ENCODE measurements around the gene PDE8B.

The PDE8B gene

DNA sequence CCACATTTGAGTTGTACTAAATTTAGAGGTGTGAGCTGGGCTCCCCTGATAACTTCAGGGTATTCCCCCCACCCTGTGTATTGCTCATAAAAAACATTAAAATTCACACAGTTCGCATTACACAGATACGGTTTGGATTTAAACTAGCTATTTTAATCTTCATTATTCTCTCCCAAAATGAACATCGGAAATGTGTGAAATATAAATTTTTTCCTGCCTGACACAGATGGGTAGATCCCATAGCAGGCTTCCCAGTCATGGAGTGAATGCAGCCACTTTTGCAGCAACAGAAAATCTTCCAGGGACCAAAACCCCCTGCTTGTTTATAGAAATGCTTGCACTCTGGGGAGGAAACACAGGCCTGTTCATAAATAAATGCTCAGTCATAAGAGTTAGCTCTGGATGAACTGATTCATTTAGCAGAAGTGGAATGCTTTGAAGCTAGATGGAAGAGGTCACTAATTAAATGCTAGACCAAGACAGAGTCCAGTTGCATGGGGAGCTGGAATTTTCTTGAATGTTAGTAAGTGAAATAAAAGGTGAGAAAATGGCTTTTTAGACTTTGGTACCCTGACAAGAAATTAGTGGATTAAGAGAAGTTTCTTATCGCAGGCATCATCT, 115.6 kb downstream of the PDE8B start:
- no peak for DNase-seq

DNA sequence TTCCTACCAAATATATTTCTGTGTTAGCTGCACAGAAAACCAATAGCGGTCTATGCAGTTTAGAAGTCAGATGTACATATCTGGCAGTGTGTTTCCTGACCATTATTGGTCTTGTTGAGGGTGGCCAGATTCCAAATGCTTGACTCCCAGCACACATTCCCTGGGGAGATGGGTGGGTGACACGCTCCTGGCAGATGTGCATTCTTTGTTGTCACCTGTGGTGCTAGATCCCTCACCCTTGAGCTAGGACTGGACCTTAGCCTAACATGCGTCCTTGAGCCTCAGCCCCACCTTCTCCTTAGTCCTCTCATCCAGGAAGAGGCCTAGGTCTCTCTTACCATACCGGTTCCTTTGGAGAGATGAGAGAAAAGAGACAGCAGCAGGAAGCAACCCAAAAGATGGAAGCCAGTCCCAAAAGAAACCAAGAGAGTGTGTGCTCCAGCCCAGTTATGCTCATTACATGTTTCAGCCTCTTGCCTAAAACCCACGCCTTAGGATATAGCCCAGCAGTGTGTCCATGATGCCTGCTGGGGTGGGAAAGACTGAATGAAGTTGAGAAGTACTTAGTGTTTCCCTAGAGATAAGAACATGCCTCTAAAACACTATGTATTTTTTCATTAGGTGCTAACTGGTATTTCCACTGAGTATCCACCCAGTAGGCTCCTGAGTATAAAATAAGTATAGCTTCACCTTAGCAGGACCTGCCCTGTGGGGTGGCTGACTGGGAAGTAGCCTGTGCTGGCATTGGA, 116.7 kb downstream of the PDE8B start:
- DNase-seq: no peak

DNA sequence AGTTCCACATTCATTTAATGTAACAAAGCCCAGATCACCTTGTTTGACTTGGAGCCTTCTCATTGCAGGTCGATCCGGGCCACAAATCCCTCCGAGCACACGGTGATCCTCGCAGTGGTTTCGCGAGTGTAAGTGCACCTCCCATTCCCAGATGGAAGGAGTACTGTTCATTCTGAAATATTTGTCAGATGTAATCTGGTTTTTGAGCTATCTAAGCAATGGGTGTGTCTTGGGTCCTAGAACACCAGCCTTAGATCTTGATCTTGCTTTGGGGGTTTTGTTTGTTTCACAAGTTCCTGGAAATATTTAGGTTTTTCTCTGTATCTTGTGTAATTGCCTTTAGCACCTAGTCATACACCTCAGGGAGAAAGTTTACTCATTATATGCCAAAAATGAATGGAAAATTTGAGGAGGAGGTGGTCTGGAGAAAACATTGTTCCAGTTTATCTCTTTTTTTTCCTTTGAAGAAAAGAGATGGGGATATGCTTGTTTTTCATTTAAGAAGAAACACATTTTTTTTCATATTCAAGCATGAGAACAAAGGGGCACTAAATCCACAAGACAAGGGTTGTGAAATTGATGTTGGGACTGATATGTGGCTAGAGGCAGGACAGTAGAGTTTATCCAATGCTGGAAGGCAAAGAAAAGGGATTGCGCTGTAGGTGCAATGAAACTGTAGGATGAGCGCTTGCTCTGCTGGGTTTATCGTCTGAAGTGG, 118.6 kb downstream of the PDE8B start:
- no peak for DNase-seq

DNA sequence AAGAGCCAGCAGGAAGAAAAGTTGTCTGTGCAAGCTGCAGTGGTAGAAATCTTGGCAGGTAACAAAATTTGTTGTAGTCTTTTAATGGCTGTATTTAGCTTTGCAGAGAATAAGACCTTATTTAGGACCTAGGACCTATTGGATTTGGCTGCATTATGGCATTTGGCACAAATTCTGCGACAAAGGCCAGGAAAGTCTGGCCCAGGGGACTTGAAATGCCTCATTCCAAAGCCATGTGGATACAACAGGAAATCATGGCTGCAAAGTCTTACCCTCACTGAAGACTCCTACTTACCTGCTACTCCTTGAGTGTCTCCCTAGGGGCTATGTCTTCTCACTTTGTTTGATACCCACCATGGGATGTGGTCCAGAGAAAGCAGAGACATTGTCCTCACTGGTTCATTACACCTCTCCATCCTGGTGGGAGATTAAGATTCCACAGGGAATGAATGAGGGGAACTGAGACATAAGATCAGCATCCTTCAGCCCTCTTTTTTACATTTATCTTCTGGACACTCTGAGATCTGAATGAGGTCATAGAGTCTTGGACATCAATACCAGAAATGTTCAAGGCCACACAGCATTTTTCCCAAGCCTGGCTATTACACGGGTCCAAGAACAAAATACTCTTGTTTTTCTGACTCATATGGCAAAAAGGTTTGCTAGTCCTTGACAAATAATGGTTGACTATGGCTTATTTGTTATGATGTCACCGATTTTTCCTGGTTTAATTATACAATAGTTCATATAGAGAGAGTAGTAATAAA, 119.4 kb downstream of the PDE8B start:
- DNase-seq: no peak

DNA sequence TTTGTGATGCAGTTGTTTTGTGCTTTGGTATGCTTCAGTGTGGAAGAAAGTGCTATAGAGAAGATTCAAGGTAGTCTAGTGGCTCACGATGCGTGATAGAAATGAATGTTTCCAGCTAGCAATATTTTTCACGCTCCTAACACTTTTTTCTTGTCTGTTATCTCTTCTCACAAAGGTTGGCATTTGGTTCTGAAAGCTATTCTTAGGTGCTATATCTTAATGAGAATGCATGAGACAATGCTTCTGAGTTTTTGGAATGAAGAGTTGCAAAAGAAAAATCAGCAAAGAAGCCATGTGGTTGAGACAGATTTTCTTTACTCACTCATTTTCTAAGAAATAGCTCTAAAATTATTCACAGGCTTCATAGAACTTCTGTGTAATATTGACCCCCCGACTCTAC, 122.6 kb downstream of the PDE8B start:
- no peak for DNase-seq

DNA sequence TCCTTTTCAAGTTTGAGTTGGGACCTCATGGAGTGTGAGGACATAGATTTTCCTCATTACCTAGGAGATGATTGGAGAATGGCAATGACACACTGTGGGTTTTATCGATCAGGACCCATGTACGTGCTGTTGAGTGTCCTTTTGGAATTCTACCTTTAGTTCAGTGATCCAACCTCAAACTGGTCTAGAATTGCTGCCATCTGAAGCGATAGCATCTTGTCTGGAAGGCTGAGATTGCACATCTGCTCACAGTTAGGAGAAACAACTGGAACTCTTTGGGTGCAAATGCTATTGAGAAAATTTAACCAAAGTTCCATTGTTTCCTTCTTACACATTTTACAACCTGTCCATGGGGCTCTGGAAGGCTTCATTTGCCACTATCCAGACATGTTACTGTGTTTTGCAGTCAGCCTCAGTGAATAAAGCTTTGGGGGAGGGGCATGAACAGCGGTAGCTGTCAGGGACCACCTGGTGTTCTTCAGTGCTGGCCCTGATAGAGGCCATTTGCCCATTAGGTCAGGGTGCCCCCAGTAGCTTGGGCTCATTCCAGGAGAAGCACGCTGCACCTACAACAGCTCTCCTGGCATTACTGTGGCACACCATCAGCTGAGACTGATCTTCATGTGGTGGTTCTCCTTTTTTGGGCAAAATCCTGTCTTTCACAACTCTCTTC, 123.1 kb downstream of the PDE8B start:
- DNase-seq: no peak

DNA sequence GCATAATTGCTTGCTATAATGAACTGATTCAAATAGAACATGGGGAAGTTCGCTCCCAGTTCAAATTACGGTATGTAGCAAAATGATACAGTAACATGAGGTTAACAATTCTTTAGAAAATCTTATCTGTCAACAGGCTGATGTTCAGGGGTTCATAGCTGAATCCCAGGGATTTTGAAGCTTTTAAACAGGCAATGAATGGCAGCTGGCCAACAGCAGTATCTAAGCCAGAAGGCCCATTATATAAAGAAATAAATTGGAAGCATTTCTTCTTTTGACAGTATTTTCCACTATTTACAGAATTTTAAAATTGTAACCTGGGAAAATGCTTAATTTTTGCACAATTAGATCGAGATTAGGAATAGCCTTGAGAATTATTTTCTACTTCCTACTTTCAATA, 126.8 kb downstream of the PDE8B start:
- no peak for DNase-seq

DNA sequence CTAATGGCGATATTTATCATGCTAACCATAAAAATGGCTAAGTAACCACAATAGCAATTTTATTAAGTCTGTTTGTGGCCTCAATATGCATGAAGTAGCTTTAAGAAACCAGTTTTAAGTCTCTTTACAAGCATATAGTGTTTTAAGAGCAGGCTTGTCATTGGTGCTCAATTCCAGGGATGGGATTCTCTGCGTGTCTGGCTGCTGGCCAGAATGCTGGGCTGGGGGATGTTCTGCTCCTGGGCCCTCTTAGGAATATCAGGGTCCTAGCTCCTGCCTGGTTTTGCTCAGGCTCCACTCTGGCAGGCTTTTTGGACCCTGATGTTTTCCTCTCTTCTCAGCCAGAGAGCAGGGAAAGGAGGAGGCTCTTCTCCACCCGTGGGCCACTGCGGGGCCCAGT, 127.2 kb downstream of the PDE8B start:
- no peak for DNase-seq

DNA sequence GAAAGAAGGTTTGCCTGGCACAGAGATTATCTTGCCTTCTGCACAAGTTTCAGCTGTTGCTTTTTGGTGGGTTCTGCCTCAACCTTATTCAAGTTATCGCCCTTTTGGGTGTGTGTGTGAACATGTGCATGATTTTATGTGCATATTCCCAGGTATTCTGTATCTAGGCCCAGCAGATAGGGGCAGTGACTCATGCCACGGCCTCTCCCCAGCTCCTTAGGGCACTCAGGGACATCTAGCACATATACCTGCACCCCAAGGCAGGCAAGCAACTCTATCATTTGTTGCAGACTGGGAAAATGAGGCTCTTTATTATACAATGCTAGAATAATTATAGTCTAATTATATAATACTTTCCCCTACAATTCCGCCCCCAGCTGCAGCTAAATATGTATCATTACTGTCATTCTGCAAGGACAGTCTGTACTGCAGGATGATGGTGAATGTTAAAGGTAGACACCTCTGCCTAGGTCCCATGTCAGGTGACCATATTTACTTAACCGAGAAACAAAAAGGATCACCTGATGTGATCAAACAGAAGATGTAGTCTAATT, 128.9 kb downstream of the PDE8B start:
- no peak for DNase-seq

DNA sequence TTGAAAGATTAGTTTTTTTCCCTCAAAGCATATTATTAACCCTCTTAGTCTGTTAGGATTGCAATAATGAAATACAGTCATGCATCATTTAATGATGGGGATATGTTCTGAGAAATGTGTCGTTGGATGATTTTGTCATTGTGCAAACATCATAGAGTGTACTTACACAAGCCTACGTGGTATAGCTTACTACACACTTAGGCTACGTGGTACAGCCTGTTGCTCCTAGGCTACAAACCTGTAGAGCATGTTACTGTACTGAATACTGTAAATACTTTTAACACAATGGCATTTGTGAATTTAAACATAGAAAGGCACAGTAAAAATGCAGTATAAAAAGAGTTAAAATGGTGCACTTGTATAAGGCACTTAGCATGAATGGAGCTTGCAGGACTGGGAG, 132.7 kb downstream of the PDE8B start:
- no peak for DNase-seq

DNA sequence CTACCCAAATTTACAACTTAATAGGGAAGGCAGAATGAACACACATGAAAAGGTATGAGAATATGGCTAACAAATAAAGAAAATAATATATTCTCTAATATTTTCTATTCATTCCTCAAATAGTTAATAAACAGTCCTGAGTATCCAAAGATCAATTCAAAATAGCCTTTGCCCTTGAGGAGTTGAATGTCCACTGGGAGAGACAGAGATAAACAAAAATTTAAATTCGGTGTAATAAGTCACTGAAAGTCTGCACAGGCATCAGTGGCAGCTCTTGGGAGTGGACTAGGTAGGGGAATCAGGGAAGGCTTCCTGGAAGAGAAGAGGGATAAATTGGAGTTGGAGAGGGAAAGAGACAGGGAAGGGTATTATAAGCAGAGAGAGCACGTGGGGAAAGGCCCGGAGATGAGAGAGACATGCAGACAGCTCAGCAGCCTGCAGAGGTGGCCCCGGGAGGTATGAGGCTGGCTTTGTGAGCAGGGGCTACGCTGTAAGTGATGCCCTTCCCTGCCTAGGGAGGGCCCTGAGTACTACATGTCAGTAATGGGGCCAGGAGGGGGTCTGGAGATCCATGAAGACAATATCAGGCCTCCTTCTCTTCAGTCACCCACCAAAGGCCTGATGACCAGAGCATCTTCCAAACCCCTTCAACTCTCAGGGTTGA, 137.1 kb downstream of the PDE8B start:
- DNase-seq: no peak

DNA sequence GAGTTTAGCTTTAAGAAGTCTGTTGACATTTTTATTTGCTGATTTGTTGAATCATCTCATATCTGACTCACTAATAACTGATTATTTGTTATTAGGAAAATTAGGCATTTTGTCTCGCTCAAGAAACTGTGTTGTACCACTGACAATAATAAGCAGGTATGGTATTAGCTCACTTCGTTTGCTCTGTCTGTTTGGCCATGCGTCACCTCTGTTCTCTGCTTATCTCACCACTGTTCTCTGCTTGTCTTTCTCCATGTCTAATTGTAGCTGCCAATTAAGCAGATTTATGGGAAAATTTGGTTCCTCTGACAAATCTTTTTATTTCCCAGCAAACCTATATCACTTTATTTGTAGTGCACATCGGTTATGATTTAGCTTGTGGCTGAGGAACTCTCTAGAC, 142.8 kb downstream of the PDE8B start:
- DNase-seq: no peak

DNA sequence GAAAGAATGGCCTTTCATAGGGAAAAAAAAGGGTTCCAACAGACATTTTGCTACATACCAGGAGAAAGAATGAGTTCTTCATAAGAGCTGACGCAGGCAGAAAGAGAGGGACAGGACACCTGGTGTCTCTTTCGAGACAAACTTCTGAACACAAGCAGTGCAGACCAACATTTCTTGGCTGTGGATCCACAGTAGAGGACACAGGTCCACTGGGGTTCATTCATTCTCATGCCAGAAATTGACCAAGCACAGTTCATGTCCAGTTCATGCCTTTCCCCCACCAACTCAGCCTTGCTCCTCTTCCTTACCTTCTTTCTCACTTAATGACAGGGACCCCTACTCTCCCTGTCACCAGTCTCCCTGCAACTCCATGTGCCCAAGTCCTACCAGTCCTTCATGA, 144.0 kb downstream of the PDE8B start:
- DNase-seq: no peak

DNA sequence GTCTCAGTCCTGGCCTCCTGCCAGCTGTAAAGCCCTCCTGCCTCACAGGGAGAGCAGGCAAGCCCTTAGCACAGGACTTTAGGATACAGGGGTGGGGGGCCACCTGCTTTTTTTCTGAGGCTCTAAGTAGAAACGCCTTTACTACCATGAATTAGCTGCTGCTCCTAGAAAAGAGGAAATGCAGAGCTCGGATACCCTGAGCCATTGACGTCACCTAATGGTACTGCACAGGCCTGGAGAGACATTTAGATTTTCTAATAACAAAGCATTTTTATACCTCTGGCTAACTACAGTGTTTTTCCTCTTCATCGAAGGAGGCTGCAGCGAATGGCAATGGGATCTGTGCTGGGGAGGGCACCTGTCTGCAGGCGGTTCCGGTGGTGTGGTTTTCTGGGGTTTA, 144.6 kb downstream of the PDE8B start:
- no peak for DNase-seq

DNA sequence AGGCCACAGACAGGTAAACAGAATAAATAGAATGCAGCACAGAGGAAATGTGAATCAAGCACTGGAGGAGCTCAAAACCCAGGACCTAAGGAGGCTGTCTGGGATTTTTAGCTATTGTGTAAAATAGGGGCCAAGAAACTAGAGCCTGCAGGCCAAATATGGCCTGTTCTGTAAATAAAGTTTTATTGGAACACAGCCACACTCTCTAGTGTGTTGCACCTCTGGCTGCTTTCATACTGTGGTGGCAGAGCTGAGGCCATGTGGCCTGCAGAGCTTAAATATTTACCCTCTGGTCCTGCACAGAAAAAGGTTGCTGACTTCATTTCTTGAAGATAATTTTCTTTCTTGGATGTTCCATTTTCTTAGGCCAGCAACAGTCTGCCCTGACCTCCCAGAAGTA, 145.3 kb downstream of the PDE8B start:
- no peak for DNase-seq

DNA sequence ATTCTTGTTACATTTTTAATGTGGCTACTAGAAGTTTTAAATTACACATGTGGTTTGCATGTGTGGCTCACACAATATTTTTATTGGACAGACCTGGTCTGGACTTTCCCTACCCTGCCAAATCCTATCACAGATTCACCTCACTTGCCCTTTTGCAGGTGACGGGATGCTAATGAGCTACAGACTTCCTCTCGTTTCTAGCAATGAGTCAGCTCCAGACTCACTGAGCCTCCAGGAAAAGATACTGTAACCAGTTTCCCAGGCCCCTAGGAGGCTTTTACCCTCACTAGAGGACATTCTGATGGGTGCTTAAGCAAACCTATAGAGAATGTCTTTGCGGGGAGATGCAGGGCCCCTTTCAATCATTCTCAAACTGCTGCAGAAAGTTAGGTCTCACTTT, 146.3 kb downstream of the PDE8B start:
- DNase-seq: no peak

DNA sequence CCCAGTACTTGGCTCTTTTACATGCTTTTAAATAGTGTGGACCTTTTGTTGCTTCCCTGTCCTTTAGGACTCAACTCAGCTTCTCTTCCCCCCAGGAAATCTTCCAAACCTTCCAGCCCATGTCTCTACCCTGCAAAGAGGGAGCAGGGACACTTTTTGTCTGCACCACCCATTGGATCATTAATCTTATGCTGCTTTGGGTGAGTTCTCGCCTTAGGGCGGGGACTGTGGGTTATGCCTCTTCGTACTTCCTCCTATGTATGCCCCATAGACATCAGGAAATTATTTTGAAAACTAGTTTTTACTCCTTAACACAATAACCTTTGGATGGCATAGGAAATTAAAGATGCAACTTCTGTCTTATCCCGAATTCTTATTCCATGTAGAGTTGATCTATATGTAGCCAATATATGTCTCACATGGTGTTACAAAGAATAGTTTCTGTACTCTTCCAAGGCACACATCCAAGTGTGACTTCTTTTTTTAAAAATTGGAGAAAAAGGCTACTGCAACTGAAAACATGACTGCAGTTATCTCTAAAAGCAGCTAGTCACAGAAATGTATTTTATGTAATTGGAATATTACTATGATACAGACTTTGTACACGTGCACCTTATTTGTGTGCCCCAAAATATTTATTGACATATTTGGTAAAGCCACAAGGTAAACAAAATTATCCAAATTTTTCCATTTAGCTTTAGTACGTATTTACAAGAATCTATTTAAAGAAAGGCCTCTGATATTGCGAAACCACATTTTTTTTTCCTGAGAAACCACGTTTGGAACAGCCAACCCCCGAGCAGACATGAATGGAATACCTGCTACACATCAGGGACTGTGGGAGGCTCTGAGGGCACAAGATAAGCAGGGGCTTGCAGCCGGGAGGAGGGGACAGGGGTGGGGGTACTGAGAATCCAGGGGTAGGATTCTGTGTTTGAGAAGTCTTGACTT, 148.1 kb downstream of the PDE8B start:
- no peak for DNase-seq

DNA sequence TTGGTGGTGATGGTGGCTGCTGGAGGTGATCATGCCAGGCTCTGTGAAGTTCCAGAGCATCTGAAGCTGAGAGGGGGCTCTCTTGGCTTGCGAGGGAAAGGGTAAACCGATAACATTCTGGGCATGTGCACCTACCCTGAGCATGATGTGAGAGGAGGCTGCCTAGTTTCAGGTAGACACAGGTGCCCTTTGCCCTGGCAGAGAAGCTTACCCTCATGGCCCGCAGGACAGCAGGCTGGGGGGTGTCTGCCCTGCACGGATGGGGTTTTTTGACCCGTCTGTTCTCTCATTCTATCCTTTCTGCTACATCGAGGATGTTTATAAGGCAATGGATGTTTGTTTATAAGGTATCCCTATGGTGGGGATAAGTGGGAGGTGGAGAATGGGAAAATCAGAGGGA, 148.8 kb downstream of the PDE8B start:
- DNase-seq: no peak

DNA sequence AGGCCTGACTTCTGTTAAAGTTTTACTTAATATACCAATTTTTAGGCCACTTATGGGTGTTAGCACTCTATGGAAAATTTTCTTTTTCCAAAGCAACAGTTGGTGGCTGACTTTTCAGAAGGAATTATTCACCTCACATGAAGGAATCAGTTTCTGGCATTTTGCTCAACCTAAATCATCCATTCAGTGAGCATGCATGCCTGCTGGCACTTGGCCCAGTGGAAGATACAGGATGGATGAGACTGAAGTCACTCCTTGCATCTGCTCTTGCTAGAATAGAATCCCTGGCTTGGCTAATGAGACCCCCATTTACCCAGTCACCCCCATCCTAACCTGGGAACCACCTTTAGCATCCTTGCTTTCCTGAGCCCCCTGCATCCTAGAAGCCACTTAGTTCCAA, 149.9 kb downstream of the PDE8B start:
- DNase-seq: no peak

DNA sequence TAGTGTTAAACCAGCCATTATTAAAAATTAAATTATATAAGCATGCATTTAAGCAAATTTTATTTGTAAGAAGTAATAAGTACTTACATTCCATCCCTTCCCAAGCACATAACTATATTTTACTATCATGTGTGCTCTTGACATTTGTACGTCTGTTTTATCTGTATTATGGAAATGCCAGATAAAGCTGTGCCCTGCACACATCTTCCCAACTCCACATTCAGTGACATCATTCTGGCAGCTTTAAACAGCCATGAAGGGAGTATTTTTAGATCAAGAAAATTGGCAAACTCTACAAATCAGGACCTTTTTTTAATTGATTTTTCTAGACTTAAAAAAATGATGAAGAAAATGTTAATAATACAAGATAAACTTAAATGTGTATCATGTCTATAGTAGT, 150.5 kb downstream of the PDE8B start:
- DNase-seq: no peak

All from effector CD8-positive, alpha-beta T cell (primary cell).